ENCODE data around the gene PGRMC1.

DNA sequence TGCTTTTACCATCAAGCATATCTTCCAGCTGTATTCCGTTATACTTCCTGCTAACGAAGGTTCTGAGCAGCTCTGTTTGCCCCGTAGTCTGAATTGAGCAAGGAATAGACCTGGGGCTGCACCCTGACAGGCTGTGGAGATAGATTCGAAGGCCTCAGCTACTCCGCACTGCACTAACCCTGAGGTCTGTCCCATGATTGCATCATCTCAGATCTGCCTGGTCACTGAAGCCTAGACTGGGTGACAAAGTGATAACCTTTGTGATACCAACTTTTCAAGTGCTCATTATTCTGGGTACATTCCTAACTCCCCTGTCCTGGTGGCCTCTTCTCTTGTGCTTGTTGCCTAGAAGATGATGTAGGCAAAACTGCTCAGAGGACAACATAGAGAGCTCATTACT is 29.9 kb upstream of the PGRMC1 start:
- TF ChIP-seq, protein P1, sequence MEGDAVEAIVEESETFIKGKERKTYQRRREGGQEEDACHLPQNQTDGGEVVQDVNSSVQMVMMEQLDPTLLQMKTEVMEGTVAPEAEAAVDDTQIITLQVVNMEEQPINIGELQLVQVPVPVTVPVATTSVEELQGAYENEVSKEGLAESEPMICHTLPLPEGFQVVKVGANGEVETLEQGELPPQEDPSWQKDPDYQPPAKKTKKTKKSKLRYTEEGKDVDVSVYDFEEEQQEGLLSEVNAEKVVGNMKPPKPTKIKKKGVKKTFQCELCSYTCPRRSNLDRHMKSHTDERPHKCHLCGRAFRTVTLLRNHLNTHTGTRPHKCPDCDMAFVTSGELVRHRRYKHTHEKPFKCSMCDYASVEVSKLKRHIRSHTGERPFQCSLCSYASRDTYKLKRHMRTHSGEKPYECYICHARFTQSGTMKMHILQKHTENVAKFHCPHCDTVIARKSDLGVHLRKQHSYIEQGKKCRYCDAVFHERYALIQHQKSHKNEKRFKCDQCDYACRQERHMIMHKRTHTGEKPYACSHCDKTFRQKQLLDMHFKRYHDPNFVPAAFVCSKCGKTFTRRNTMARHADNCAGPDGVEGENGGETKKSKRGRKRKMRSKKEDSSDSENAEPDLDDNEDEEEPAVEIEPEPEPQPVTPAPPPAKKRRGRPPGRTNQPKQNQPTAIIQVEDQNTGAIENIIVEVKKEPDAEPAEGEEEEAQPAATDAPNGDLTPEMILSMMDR (IDR thresholded peaks at IDR 0.05), result no peak
- TF ChIP-seq EZH2phosphoT487 (IDR thresholded peaks at IDR 0.05) (no peak), EZH2 (IDR thresholded peaks at IDR 0.05) (no peak)
